PC-9 (cell line): ENCODE measurements around the gene MORC4.

Experiments used
- EZH2 ChIP-seq: fragments of 200-600 bp; sonication (generic); IDR thresholded peaks from 2 replicates; pipeline ENCODE4 v1.8.0; 2017; ENCODE audit warnings: antibody characterized with exemption, low read depth
- TF ChIP-seq, protein P1 (sequence below): fragments of 200-600 bp; sonication (generic); conservative IDR thresholded peaks from 2 replicates; pipeline ENCODE4 v1.6.1; 2017; ENCODE audit warnings: mixed run types, antibody characterized with exemption, mild to moderate bottlenecking, moderate library complexity

DNA sequence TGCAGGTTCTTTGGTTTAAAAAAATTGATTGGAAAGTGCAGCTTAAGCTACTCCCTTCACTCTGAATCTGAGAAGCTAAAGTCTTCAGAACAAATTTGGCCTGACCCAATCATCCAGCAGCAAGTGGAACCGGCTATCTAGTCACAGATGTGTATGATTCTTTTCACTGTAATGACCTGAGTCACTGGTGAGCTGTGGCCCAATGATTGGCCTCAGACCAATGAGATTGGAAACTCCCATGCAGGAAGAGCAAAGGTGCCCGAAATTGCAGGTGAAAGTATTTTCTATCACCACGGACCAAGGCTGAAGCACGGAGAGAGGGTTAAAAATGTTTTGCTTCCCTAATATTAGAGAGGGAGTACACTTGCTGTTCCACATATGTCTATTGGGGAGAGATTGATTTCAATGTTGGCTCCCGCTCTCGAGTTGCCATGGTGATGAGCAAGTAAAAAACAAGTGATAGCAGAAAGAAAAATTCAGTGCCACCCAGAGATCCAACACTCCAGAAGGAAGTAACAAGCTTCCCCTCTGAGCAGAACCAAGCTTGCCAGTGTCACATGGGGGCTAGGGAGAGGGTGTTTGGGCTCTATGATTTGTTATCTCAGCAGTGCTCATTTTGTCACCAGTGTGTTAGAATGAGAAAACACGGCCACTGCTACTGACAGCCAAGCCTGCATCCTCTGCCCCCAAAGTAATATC, 108.1 kb downstream of the MORC4 start:
- TF ChIP-seq, protein P1, sequence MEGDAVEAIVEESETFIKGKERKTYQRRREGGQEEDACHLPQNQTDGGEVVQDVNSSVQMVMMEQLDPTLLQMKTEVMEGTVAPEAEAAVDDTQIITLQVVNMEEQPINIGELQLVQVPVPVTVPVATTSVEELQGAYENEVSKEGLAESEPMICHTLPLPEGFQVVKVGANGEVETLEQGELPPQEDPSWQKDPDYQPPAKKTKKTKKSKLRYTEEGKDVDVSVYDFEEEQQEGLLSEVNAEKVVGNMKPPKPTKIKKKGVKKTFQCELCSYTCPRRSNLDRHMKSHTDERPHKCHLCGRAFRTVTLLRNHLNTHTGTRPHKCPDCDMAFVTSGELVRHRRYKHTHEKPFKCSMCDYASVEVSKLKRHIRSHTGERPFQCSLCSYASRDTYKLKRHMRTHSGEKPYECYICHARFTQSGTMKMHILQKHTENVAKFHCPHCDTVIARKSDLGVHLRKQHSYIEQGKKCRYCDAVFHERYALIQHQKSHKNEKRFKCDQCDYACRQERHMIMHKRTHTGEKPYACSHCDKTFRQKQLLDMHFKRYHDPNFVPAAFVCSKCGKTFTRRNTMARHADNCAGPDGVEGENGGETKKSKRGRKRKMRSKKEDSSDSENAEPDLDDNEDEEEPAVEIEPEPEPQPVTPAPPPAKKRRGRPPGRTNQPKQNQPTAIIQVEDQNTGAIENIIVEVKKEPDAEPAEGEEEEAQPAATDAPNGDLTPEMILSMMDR = no peak
- no peak for TF ChIP-seq EZH2
